GM18520 (cell line): ENCODE data around the gene RALY.
"Not testable (repeated sequence)": the region's sequence is repeated elsewhere in the genome, so short reads cannot be mapped to it uniquely, and the experiment has no call there.

ENCODE experiments used
- ATAC-seq: cut with Tn5 transposase; IDR thresholded peaks from one replicate; pipeline ENCODE4 v1.9.1; 2021; ENCODE audit not compliant: unreplicated experiment

RALY gene

DNA sequence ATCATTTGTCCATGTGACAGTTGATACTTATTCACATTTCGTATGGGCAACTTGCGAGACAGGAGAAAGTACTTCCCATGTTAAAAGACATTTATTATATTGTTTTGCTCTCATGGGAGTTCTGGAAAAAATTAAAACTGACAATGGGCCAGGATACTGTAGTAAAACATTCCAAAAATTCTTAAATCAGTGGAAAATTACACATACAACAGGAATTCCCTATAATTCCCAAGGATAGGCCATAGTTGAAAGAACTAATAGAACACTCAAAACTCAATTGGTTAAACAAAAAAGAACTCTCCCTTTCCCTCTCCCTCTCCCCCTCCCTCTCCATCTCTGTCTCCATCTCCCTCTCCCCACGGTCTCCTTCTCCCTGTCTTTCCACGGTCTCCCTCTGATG, 137.8 kb downstream of the RALY start:
- no peak for ATAC-seq

DNA sequence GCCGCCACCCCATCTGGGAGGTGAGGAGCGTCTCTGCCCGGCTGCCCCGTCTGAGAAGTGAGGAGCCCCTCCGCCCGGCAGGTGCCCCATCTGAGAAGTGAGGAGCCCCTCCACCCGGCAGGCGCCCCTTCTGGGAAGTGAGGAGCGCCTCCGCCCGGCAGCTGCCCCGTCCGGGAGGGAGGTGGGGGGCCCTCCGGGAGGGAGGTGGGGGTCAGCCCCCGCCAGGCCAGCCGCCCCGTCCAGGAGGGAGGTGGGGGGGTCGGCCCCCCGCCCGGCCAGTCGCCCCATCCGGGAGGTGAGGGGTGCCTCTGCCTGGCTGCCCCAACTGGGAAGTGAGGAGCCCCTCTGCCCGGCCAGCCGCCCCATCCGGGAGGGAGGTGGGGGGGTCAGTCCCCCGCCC, 138.8 kb downstream of the RALY start:
- ATAC-seq: not testable (repeated sequence)

DNA sequence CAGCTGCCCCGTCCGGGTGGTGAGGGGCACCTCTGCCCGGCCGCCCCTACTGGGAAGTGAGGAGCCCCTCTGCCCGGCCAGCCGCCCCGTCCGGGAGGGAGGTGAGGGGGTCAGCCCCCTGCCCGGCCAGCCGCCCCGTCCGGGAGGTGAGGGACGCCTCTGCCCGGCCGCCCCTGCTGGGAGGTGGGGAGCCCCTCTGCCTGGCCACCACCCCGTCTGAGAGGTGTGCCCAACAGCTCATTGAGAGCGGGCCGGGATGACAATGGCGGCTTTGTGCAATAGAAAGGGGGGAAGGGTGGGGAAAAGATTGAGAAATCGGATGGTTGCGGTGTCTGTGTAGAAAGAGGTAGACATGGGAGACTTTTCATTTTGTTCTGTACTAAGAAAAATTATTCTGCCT, 139.2 kb downstream of the RALY start:
- not testable (repeated sequence) for ATAC-seq

DNA sequence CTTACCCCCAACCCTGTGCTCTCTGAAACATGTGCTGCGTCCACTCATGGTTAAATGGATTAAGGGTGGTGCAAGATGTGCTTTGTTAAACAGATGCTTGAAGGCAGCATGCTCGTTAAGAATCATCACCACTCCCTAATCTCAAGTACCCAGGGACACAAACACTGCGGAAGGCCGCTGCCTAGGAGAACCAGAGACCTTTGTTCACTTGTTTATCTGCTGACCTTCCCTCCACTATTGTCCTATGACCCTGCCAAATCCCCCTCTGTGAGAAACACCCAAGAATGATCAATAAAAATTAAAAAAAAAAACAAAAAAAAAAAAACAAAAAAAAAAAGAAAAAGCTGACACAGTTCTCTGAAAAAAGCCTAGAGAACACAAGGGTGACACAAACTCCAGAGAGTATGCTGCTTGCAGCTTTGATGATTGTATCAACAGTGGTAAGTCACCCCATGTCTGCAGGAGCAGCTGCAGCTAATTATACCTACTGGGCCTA, 139.7 kb downstream of the RALY start:
- not testable (repeated sequence) for ATAC-seq
